ENCODE data around the gene CRIP2. TPM values are rescaled to one million over a fixed set of nuclear protein-coding genes. Genes with fewer than 3 reads are reported as not detected.

CRIP2 gene
- total RNA-seq, 1 experiment from 2014 or later: 192 TPM

DNA sequence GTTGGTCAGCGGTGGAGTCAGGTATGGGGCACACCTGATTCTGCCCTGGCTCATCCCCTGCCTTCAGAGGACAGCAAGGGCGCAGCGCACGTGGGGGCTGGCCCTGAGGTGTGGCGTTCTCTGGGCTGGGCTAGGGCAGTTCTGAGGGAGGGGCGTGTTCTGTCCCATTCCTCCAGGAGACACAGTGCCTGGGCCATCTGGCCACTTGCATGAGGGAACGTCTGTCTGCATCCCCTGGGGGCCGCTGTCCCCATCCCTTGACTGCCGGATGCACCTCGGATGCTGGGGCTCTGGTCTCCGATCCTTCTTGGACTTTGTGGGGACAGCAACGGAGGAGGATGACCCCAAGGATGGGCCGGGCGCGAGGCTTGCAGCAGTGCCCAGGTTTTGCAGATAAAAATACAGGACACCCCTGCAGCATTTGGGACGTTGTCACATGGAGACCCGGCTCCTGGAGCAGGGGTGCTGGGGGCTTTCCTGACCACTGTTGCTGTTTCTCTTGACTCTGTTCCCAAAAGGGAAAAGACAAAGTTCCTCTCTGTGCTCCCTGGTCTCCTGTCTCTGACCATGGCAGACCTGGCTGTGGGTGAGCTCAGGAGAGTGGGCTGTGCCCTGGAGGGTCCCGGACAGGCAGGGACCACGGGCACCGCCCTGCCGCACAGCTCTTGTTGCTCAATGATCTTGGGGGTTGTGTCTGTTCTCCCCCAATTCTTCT is 48.0 kb upstream of the CRIP2 start:
- no peak for DNase-seq (ENCODE audit: low spot score)
- Histone ChIP-seq H3K27me3 (replicated peaks; ENCODE audit: insufficient read depth, low read depth, low read length, poor library complexity) (no peaks in the 10 kb centered on the region), H3K4me1 (ENCODE audit: insufficient read depth, low read length, poor library complexity, severe bottlenecking) (peaks cover 9% of the 10 kb centered on the region), H3K9me3 (ENCODE audit: low read depth, low read length, poor library complexity, severe bottlenecking) (peaks cover 4% of the 10 kb centered on the region), H3K4me3 (ENCODE audit: low read depth, low read length, poor library complexity, severe bottlenecking) (no peak overlapping the region), H3K27ac (ENCODE audit: low read depth, low read length, poor library complexity, severe bottlenecking) (no peak overlapping the region), H3K36me3 (ENCODE audit: insufficient read depth, low read length, poor library complexity, severe bottlenecking) (peaks cover 46% of the 10 kb centered on the region)
- POLR2A ChIA-PET (ENCODE audit: low non-redundant PET): no interaction called here
- no peak for TF ChIP-seq EZH2 (IDR thresholded peaks at IDR 0.05; ENCODE audit: borderline replicate concordance, low read depth, low read length, poor library complexity, severe bottlenecking)
- TF ChIP-seq, protein P1, sequence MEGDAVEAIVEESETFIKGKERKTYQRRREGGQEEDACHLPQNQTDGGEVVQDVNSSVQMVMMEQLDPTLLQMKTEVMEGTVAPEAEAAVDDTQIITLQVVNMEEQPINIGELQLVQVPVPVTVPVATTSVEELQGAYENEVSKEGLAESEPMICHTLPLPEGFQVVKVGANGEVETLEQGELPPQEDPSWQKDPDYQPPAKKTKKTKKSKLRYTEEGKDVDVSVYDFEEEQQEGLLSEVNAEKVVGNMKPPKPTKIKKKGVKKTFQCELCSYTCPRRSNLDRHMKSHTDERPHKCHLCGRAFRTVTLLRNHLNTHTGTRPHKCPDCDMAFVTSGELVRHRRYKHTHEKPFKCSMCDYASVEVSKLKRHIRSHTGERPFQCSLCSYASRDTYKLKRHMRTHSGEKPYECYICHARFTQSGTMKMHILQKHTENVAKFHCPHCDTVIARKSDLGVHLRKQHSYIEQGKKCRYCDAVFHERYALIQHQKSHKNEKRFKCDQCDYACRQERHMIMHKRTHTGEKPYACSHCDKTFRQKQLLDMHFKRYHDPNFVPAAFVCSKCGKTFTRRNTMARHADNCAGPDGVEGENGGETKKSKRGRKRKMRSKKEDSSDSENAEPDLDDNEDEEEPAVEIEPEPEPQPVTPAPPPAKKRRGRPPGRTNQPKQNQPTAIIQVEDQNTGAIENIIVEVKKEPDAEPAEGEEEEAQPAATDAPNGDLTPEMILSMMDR (conservative IDR thresholded peaks at IDR 0.05; ENCODE audit: low read depth, low read length): no peak
- no TSS peak for BruUV-seq (replicated peaks)
- CTCF ChIA-PET: no interaction called here
- intact Hi-C loops (cut with micrococcal nuclease; ENCODE audit: unreplicated experiment): no loop called here

DNA sequence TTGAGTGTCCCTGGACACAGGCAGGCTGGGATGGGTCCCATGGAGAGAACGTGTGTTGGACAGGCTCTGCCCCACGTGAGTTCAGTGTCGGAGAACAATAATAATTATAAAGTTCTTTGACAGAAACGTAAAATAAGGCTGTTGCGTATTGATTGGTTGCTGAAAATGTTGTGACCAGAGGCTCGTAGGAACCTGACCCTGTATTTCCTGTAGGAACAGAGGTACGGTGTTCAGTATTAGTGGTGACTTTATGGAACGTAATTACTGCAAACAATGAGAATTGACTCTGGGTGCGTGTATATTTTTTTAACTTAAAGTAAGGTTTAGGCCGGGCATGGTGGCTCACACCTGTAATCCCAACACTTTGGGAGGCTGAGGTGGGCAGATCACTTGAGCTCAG is 47.2 kb upstream of the CRIP2 start:
- Histone ChIP-seq H3K27me3 (replicated peaks; ENCODE audit: insufficient read depth, low read depth, low read length, poor library complexity) (no peaks in the 10 kb centered on the region), H3K4me3 (ENCODE audit: low read depth, low read length, poor library complexity, severe bottlenecking) (no peak overlapping the region), H3K9me3 (ENCODE audit: low read depth, low read length, poor library complexity, severe bottlenecking) (peaks cover 4% of the 10 kb centered on the region), H3K27ac (ENCODE audit: low read depth, low read length, poor library complexity, severe bottlenecking) (no peak overlapping the region), H3K36me3 (ENCODE audit: insufficient read depth, low read length, poor library complexity, severe bottlenecking) (peaks cover 45% of the 10 kb centered on the region), H3K4me1 (ENCODE audit: insufficient read depth, low read length, poor library complexity, severe bottlenecking) (peaks cover 1% of the 10 kb centered on the region)
- TF ChIP-seq, protein P1 (conservative IDR thresholded peaks at IDR 0.05; ENCODE audit: low read depth, low read length): no peak
- no peak for TF ChIP-seq EZH2 (IDR thresholded peaks at IDR 0.05; ENCODE audit: borderline replicate concordance, low read depth, low read length, poor library complexity, severe bottlenecking)
- DNase-seq (ENCODE audit: low spot score): no peak
- intact Hi-C loops (cut with micrococcal nuclease; ENCODE audit: unreplicated experiment): no loop called here
- CTCF ChIA-PET: no interaction called here
- BruUV-seq (replicated peaks): no TSS peak
- POLR2A ChIA-PET (ENCODE audit: low non-redundant PET): no interaction called here

DNA sequence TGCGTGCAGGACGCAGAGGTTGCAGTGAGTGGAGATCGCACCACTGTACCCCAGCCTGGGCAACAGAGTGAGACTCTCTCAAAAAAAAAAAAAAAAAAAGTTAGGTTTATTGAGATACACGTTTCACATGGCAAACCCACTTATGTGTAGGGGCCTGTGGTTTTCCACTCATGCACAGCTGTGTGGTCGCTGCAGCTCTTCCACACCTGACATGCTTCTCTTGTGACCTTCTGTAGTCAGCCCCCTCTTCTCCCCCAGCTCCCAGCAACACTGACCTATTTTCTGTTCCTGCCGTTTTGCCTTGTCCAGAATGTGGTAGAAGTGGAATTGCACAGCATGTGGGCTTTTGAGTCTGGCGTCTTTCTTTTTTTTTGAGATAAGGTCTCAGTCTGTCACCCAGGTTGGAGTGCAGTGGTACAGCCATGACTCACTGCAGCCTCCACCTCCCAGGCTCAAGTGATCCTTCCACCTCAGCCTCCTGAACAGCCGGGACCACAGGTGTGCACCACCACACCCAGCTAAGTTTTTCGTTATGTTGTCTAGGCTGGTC is 46.6 kb upstream of the CRIP2 start:
- Histone ChIP-seq H3K4me1 (ENCODE audit: insufficient read depth, low read length, poor library complexity, severe bottlenecking) (no peaks in the 10 kb centered on the region), H3K9me3 (ENCODE audit: low read depth, low read length, poor library complexity, severe bottlenecking) (peaks cover 4% of the 10 kb centered on the region), H3K4me3 (ENCODE audit: low read depth, low read length, poor library complexity, severe bottlenecking) (no peak overlapping the region), H3K36me3 (ENCODE audit: insufficient read depth, low read length, poor library complexity, severe bottlenecking) (peaks cover 41% of the 10 kb centered on the region), H3K27ac (ENCODE audit: low read depth, low read length, poor library complexity, severe bottlenecking) (no peak overlapping the region), H3K27me3 (replicated peaks; ENCODE audit: insufficient read depth, low read depth, low read length, poor library complexity) (no peaks in the 10 kb centered on the region)
- DNase-seq (ENCODE audit: low spot score): no peak
- intact Hi-C loops (cut with micrococcal nuclease; ENCODE audit: unreplicated experiment): no loop called here
- no TSS peak for BruUV-seq (replicated peaks)
- POLR2A ChIA-PET (ENCODE audit: low non-redundant PET): no interaction called here
- CTCF ChIA-PET: no interaction called here
- TF ChIP-seq, protein P1 (conservative IDR thresholded peaks at IDR 0.05; ENCODE audit: low read depth, low read length): no peak
- no peak for TF ChIP-seq EZH2 (IDR thresholded peaks at IDR 0.05; ENCODE audit: borderline replicate concordance, low read depth, low read length, poor library complexity, severe bottlenecking)

Measured in A673 (cell line).